ENCODE results near the gene IL20. TPM values are rescaled to one million over a fixed set of nuclear protein-coding genes. Genes with fewer than 3 reads are reported as not detected.

The IL20 gene
- total RNA-seq, 4 donors from 2014 or later = not detected

Other genes with a start within 250 kb of the IL20 start
- gene DYRK3, start 230.1 kb upstream of the IL20 start, total RNA-seq = 1 to 10 TPM in 1 of 4 donors, under 1 TPM in 2, not detected in 1; 0.67 to 3.3 (median 0.85) TPM
- 10 to 100 TPM; 49.6 to 92.4 (median 59.6) TPM for gene MAPKAPK2, start 180.7 kb upstream of the IL20 start, total RNA-seq
- not detected for gene IL19, start 94.8 kb upstream of the IL20 start, total RNA-seq
- 1 to 10 TPM in 1 of 4 donors, under 1 TPM in 1, not detected in 2; 0.85 to 2.0 TPM for gene IL10, start 93.1 kb upstream of the IL20 start, total RNA-seq
- not detected for gene IL24, start 31.8 kb downstream of the IL20 start, total RNA-seq
- gene FCMR, start 56.3 kb downstream of the IL20 start, total RNA-seq = 100 to 1,000 TPM in 1 of 4 donors, 1 to 10 TPM in 3; 7.4 to 248 (median 8.6) TPM
- gene PIGR, start 80.8 kb downstream of the IL20 start, total RNA-seq = 1,000 to 10,000 TPM in 3 of 4 donors, 100 to 1,000 TPM in 1; 588 to 3,176 (median 2,192) TPM
- gene FCAMR, start 104.8 kb downstream of the IL20 start, total RNA-seq = 1 to 10 TPM in 1 of 4 donors, under 1 TPM in 2, not detected in 1; 0.85 to 1.5 (median 0.88) TPM
- 10 to 100 TPM in 3 of 4 donors, 1 to 10 TPM in 1; 4.1 to 72.3 (median 56.7) TPM for gene C1orf116, start 167.1 kb downstream of the IL20 start, total RNA-seq
- gene YOD1, start 185.6 kb downstream of the IL20 start, total RNA-seq = 10 to 100 TPM in 2 of 4 donors, 1 to 10 TPM in 2; 7.4 to 12.7 (median 10.2) TPM
- gene PFKFB2, start 187.7 kb downstream of the IL20 start, total RNA-seq = 100 to 1,000 TPM in 2 of 4 donors, 10 to 100 TPM in 2; 44.6 to 150 (median 116) TPM
- gene C4BPB, start 223.2 kb downstream of the IL20 start, total RNA-seq = 10 to 100 TPM in 1 of 4 donors, 1 to 10 TPM in 2, not detected in 1; 5.3 to 18.1 (median 8.6) TPM
- gene C4BPA, start 238.6 kb downstream of the IL20 start, total RNA-seq = 1 to 10 TPM in 2 of 4 donors, under 1 TPM in 1, not detected in 1; 0.67 to 2.6 (median 1.2) TPM